Superior temporal gyrus (tissue), 1 donor: ENCODE results near the gene PLXNB3.
"Not testable (repeated sequence)": the region's sequence is repeated elsewhere in the genome, so short reads cannot be mapped to it uniquely, and the experiment has no call there.

Source experiments
- DNase-seq: peaks from one replicate; pipeline ENCODE4 v3.0.0-alpha.2; 2016; ENCODE audit errors: extremely low spot score

Gene PLXNB3

GRCh38 chrX:153814591-153815315 lies 50.7 kb downstream of the PLXNB3 start:
- no peak for DNase-seq

DNA sequence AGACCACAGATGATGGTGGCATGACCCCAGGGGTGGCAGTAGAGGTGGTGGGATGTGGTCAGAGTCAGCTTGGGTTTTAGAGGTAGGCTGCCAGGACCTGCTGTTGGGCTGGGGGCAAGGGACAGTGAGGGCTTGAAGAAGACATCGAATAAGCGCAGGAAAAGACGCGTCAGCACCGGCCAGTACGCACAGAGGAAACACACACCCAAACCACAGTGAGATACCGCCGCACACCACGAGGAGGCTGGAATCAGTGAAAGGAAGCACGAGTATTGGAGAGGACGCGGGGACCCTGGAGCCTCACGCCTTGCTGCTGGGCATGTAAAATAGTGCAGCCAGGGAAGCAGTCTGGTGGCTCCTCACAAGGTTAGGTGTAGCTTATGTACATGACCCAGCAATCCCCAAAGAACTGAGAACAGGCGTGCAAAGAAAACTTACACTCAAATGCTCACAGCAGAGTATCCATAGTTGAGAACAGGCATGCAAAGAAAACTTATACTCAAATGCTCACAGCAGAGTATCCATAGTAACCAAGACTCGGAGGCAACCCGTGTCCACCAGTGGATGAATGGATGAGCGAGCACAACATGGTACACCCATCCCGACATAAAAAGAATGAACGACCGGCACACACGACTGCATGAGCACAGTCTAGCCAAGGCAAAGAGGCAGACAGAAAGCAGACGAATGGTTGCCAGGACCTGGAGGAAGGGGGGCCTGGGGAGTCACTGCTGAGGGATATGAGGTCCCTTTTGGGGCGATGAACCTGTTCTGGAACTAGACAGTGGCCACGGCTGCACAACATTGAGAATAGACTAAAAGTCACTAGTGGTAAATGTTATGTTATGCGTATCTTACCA lies 53.0 kb downstream of the PLXNB3 start:
- DNase-seq = no peak

DNA sequence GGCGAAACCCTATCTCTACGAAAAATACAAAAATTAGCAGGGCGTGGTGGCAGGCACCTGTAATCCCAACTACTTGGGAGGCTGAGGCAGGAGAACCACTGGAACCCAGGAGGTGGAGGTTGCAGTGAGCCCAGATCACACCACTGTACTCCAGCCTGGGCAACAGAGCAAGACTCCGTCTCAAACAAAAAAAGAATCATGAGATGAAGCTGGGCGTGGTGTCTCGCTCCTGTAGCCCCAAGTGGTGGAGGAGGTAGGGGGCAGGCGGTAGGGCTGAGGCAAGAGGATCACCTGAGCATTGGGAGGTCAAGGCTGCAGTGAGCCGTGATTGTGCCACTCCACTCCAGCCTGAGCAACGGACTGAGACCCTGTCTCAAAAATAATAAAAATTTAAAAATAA lies 54.0 kb downstream of the PLXNB3 start:
- DNase-seq = not testable (repeated sequence)

DNA sequence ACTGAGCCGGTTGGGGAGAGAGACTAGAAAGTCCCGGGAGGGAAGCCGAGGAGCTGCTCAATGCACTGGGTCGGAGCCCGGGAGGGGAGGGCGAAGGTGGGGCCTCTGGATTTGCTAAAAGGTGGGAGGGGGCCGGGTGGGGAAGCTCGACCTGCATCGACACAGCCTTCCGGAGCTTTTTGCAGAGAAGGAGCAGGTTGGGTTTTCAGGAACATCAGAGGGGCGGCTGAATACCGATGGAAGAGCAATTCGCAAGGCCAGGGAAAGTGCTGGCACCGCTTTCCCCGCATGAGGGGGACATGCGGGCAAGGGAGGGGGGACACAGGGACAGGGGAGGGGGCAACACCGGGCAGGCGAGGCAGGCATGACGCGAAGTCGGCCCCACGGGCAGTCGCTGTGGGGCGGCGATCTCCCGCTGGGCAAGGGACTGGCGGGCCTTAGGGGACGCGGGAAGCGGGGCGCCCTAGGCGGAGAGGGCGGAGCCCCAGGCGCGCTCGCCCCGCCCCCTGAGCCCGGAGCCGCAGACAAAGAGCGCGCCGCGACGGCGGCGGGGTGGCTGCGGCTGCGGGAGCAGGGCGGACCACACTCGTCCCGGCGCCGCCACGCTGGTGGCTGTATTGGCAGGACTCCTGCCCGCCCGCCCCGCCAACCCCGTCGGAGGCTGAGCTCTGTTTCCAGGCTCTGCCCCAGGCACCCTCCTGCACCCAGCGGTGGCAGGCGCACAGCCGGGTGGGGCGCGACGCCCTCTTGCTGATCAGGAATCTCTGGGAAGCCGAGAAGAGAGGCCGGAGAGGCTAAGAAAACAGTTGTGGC lies 54.7 kb downstream of the PLXNB3 start:
- no peak for DNase-seq

DNA sequence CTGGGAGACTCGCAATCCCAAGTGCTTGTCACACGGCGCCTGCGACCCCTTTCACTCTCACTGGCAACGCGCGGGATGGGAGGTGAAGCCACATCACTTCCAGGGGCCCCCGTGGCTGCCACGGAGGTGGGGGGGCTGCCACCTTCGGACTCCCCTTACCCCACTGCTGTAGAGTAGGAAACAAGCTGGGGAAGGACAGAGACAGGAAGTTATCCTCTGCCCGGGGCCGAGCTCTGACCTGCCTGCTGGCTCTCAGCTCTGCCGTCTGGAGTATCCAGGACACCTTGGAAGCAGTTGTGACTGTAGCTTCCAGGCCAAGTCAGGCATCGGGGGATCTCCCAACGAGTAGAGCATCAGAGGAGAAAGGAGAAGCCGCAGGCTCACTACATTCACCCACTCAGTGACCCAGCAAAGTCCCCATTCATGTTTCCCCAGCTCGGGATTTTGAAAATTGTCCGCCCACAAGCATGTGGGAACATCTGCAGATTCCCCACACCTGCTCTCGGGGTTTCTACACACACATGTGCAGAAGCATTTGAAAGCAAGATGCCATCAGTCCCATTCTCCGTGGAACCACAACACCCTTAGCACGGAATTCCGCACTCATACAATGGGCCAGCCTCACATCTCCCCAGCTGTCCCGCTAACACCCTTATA lies 55.5 kb downstream of the PLXNB3 start:
- DNase-seq = no peak

GRCh38 chrX:153820601-153821000 lies 56.6 kb downstream of the PLXNB3 start:
- no peak for DNase-seq

- DNase-seq = no peak
Observed at GRCh38 chrX:153821066-153821465, 57.0 kb downstream of the PLXNB3 start.

- no peak for DNase-seq
Observed at GRCh38 chrX:153824348-153824747, 60.3 kb downstream of the PLXNB3 start.

GRCh38 chrX:153825042-153825441 lies 61.0 kb downstream of the PLXNB3 start:
- no peak for DNase-seq
